Spleen (tissue), 7 donors: ENCODE results near the gene EDC3.

ENCODE experiments used
- CTCF ChIP-seq, 11 experiments: fragments of 200-600 bp in 7 of 11; fragments of 450-650 bp in 4 of 11; sonication (generic) in 4 of 11; IDR thresholded peaks in 8 of 11; conservative IDR thresholded peaks in 3 of 11; 1 replicate in 7 of 11; 2 replicates in 4 of 11; pipeline versions ENCODE4 v1.4.0 to v1.8.0; 2016 to 2021; ENCODE audit warnings: antibody characterized with exemption in 11 of 11, inconsistent platforms in 4 of 11, mild to moderate bottlenecking in 1 of 11
- POLR2A ChIP-seq, 3 donors: fragments of 450-650 bp; IDR thresholded peaks; one replicate each; pipeline ENCODE4 v1.5.1; 2017; ENCODE audit warnings: antibody characterized with exemption in 3 of 3, mild to moderate bottlenecking in 1 of 3
- donor health status: DM: no; HTN: no; CAD: no; lungs with moderate emphysema.
- donor health status: DM: no; HTN: no; CAD: no.
- donor health status: DM: no; HTN: no; CAD: no.

GRCh38 chr15:74667975-74668374 lies 27.8 kb downstream of the EDC3 start:
- TF ChIP-seq POLR2A (IDR thresholded peaks at IDR 0.05) (no peak), CTCF (IDR thresholded peaks at IDR 0.05 in 8 of 11, conservative IDR thresholded peaks at IDR 0.05 in 3 of 11) (no peak)
